Measurements from ENCODE around the gene RXRA. TPM values are rescaled to one million over a fixed set of nuclear protein-coding genes. Genes with fewer than 3 reads are reported as not detected.
A peak's percentile ranks its signal among the peaks of the same experiment; 100 is the strongest.

The RXRA gene
- total and polyA plus RNA-seq, 2 of the 4 experiments (the other 2 are of a cell fraction) = 7.5 to 17.9 TPM

GRCh38 chr9:134338394-134339182, 12.3 kb downstream of the RXRA start:
- H2AK5ac ChIP-seq (ENCODE audit: low read depth, low read length) = no peak overlapping the region
- H3K9me1 ChIP-seq (ENCODE audit: insufficient read depth, low read length) = peaks cover 32% of the 10 kb centered on the region
- no peak overlapping the region for H4K91ac ChIP-seq (ENCODE audit: insufficient read depth, low read depth, low read length)
- H2BK15ac ChIP-seq (ENCODE audit: low read depth, low read length) = no peak overlapping the region
- H2AK9ac ChIP-seq (replicated peaks; ENCODE audit: low read depth, low read length, poor library complexity) = peak overlapping the region; percentile 58
- H3K27ac ChIP-seq (ENCODE audit: insufficient read depth, low read length) = no peak overlapping the region
- dilution Hi-C loops (cut with HindIII; ENCODE audit: low sequenced_read_pairs, unreplicated experiment) = no loop called here
- H3K14ac ChIP-seq (replicated peaks; ENCODE audit: low read depth, low read length) = no peak overlapping the region
- H2BK120ac ChIP-seq (ENCODE audit: low read depth, low read length) = no peak overlapping the region
- 0 out of 2 replicates have a peak overlapping the region, but pooled peaks have one; percentile 12 for H3K23ac ChIP-seq (ENCODE audit: low read depth, low read length)
- H3K79me1 ChIP-seq (ENCODE audit: low read depth in 1 of 2, low read length in 2 of 2) = peaks cover 7 to 92% of the 10 kb centered on the region in 2 experiments; a peak in 3 of 4 replicates
- no peak overlapping the region for H2AFZ ChIP-seq (replicated peaks; ENCODE audit: low read length, poor library complexity)
- peaks cover 5% of the 10 kb centered on the region; the same call in 1 of the 2 replicates for H3K36me3 ChIP-seq (ENCODE audit: control insufficient read depth, insufficient read depth, low read length)
- ATAC-seq (ENCODE audit: low read depth) (no peak; the same call in 1 of the 2 replicates), DNase-seq (no peak)
- no peak overlapping the region for H3K4me2 ChIP-seq (ENCODE audit: low read depth, low read length)
- H3K9me3 ChIP-seq (ENCODE audit: control insufficient read depth, insufficient read depth, low read length) = no peaks in the 10 kb centered on the region
- no peak overlapping the region for H2BK5ac ChIP-seq (ENCODE audit: low read depth, low read length, poor library complexity, severe bottlenecking)
- no peak overlapping the region for H3K18ac ChIP-seq (ENCODE audit: low read depth, low read length)
- H3K9ac ChIP-seq (ENCODE audit: low read depth, low read length) = no peak overlapping the region
- H3K27me3 ChIP-seq (ENCODE audit: control insufficient read depth, insufficient read depth, low read length) = no peaks in the 10 kb centered on the region
- H3K56ac ChIP-seq (ENCODE audit: extremely low read depth, insufficient read depth, low read length) = no peak overlapping the region
- TF ChIP-seq MAFK (IDR thresholded peaks at IDR 0.05; ENCODE audit: low read depth, low read length) = no peak
- TF ChIP-seq POLR2A (IDR thresholded peaks at IDR 0.05; ENCODE audit: low read depth, low read length) = no peak
- no peak for TF ChIP-seq CEBPB (IDR thresholded peaks at IDR 0.05; ENCODE audit: low read depth, low read length)
- no peak for TF ChIP-seq CHD1 (IDR thresholded peaks at IDR 0.05; ENCODE audit: low read depth, low read length)
- no peak for TF ChIP-seq ELK1 (IDR thresholded peaks at IDR 0.05; ENCODE audit: borderline replicate concordance, low read depth, low read length)
- TF ChIP-seq NFE2L2 (IDR thresholded peaks at IDR 0.05; ENCODE audit: low read depth, low read length) = no peak
- TF ChIP-seq MXI1 (IDR thresholded peaks at IDR 0.05; ENCODE audit: borderline replicate concordance, low read depth, low read length) = peak; percentile 58; the same call in 1 of the 2 replicates
- TF ChIP-seq RCOR1 (IDR thresholded peaks at IDR 0.05; ENCODE audit: insufficient replicate concordance, low read length) = no peak
- intact Hi-C loops (cut with micrococcal nuclease) = no loop called here
- peaks cover 27% of the 10 kb centered on the region for H3K4me1 ChIP-seq (ENCODE audit: control insufficient read depth, insufficient read depth, low read length)
- peaks cover 100% of the 10 kb centered on the region for H4K20me1 ChIP-seq (ENCODE audit: insufficient read depth, low read length)
- in situ Hi-C loops (cut with MboI; ENCODE audit: low sequenced_read_pairs) = no loop called here
- no TSS peak for BruUV-seq (replicated peaks)
- CTCF ChIA-PET = no interaction called here
- no peak overlapping the region for H4K8ac ChIP-seq (ENCODE audit: low read depth in 2 of 2, low read length in 2 of 2)
- no peak overlapping the region for H2BK20ac ChIP-seq (ENCODE audit: low read depth, low read length)
- H4K5ac ChIP-seq (ENCODE audit: low read depth, low read length) = no peak overlapping the region
- H3K4me3 ChIP-seq (ENCODE audit: insufficient read depth, low read depth, low read length) = no peak overlapping the region
- POLR2A ChIA-PET (ENCODE audit: unreplicated experiment) = no interaction called here
- 69% methylated on average over 12 of the region's 27 CpGs; no CpG with 5 or more reads in 1 of the 2 experiments for WGBS, 2 experiments (ENCODE audit: extremely low coverage in 2 of 2, insufficient read length in 1 of 2)
- no peak overlapping the region for H3K4ac ChIP-seq (ENCODE audit: low read depth, low read length)
